Measurements from ENCODE around the gene RASL11A. TPM values are rescaled to one million over a fixed set of nuclear protein-coding genes. Genes with fewer than 3 reads are reported as not detected.
"Not testable (repeated sequence)": the region's sequence is repeated elsewhere in the genome, so short reads cannot be mapped to it uniquely, and the experiment has no call there.

Gene RASL11A
- total RNA-seq, 1 donor from 2014 or later: 10.6 TPM

- intact Hi-C loops (cut with DNase I): no loop called here
- ATAC-seq: no peak
- DNase-seq (ENCODE audit: missing footprints): no peak
Observed at GRCh38 chr13:27321468-27322431, 51.1 kb downstream of the RASL11A start.

- intact Hi-C loops (cut with DNase I); DNase-seq (ENCODE audit: missing footprints); ATAC-seq: not testable (repeated sequence)
Observed at GRCh38 chr13:27322443-27322842, 51.8 kb downstream of the RASL11A start.

Other genes starting within 250 kb of the RASL11A start
- gene USP12, start 99.0 kb upstream of the RASL11A start, total RNA-seq: 20.1 TPM
- gene RPL21, start 19.3 kb upstream of the RASL11A start, total RNA-seq: 782 TPM
- 235 TPM for gene GTF3A, start 153.8 kb downstream of the RASL11A start, total RNA-seq
- gene MTIF3, start 179.7 kb downstream of the RASL11A start, total RNA-seq: 185 TPM